ENCODE results near the gene H1-8.

Gene H1-8

GRCh38 chr3:129571605-129572547 is 28.9 kb downstream of the H1-8 start:
- Histone ChIP-seq H2BK120ac (ENCODE audit: insufficient read depth, low read length, poor library complexity) (peak overlapping the region; percentile 20), H2AFZ (ENCODE audit: insufficient read depth, low read length, poor library complexity) (no peak overlapping the region), H3K9me3 (ENCODE audit: insufficient read depth, low read depth, low read length) (no peaks in the 10 kb centered on the region), H3K9ac (ENCODE audit: low read length) (no peak overlapping the region), H3K27ac (ENCODE audit: low read depth, low read length) (no peak overlapping the region), H2BK12ac (ENCODE audit: low read length) (no peak overlapping the region), H3K79me2 (ENCODE audit: control insufficient read depth, insufficient read depth, low read length, poor library complexity) (no peaks in the 10 kb centered on the region), H3K4me1 (ENCODE audit: control insufficient read depth in 1 of 2, insufficient read depth in 2 of 2, low read length in 2 of 2) (no peaks in the 10 kb centered on the region), H2BK5ac (ENCODE audit: low read depth, low read length, poor library complexity) (no peak overlapping the region), H4K12ac (ENCODE audit: low read depth, low read length) (no peak overlapping the region), H3K23ac (ENCODE audit: low read length) (no peak overlapping the region), H3K4ac (ENCODE audit: low read depth, low read length) (no peak overlapping the region), H3K36me3 (ENCODE audit: control insufficient read depth in 1 of 2, insufficient read depth in 2 of 2, low read length in 2 of 2) (peaks cover 84 to 86% of the 10 kb centered on the region in 2 experiments), H3K27me3 (ENCODE audit: insufficient read depth, low read length) (no peaks in the 10 kb centered on the region), H2AK5ac (ENCODE audit: low read length) (no peak overlapping the region), H3K4me2 (ENCODE audit: low read length) (no peak overlapping the region), H3K14ac (ENCODE audit: low read length) (no peak overlapping the region), H3K4me3 (ENCODE audit: low read depth, low read length) (no peak overlapping the region), H4K91ac (ENCODE audit: low read depth, low read length) (peak overlapping the region; percentile 11), H3K79me1 (ENCODE audit: low read length) (peaks cover 2% of the 10 kb centered on the region), H3K18ac (ENCODE audit: low read length) (no peak overlapping the region), H4K8ac (ENCODE audit: low read depth, low read length) (no peak overlapping the region)
- WGBS (ENCODE audit: extremely low coverage, insufficient coverage, insufficient read length): no CpG with 5 or more reads among the region's 22 CpGs
- peak; percentile 75 to 84 for DNase-seq

GRCh38 chr3:129572603-129573002 is 29.6 kb downstream of the H1-8 start:
- no CpG with 5 or more reads among the region's 18 CpGs for WGBS (ENCODE audit: extremely low coverage, insufficient coverage, insufficient read length)
- Histone ChIP-seq H3K4ac (ENCODE audit: low read depth, low read length) (no peak overlapping the region), H2BK5ac (ENCODE audit: low read depth, low read length, poor library complexity) (no peak overlapping the region)

GRCh38 chr3:129573493-129573892 is 30.5 kb downstream of the H1-8 start:
- Histone ChIP-seq H3K36me3 (ENCODE audit: control insufficient read depth in 1 of 2, insufficient read depth in 2 of 2, low read length in 2 of 2) (peaks cover 91% of the 10 kb centered on the region in 2 experiments), H3K4ac (ENCODE audit: low read depth, low read length) (no peak overlapping the region), H4K12ac (ENCODE audit: low read depth, low read length) (no peak overlapping the region), H3K27ac (ENCODE audit: low read depth, low read length) (no peak overlapping the region), H2AFZ (ENCODE audit: insufficient read depth, low read length, poor library complexity) (no peak overlapping the region), H2AK5ac (ENCODE audit: low read length) (no peak overlapping the region), H3K79me2 (ENCODE audit: control insufficient read depth, insufficient read depth, low read length, poor library complexity) (no peaks in the 10 kb centered on the region), H3K9me3 (ENCODE audit: insufficient read depth, low read depth, low read length) (no peaks in the 10 kb centered on the region), H4K91ac (ENCODE audit: low read depth, low read length) (no peak overlapping the region), H3K79me1 (ENCODE audit: low read length) (peaks cover 2% of the 10 kb centered on the region), H3K4me1 (ENCODE audit: control insufficient read depth in 1 of 2, insufficient read depth in 2 of 2, low read length in 2 of 2) (no peaks in the 10 kb centered on the region), H3K4me2 (ENCODE audit: low read length) (no peak overlapping the region), H3K27me3 (ENCODE audit: insufficient read depth, low read length) (no peaks in the 10 kb centered on the region), H2BK120ac (ENCODE audit: insufficient read depth, low read length, poor library complexity) (no peak overlapping the region), H3K9ac (ENCODE audit: low read length) (no peak overlapping the region), H3K23ac (ENCODE audit: low read length) (no peak overlapping the region), H3K14ac (ENCODE audit: low read length) (no peak overlapping the region), H3K18ac (ENCODE audit: low read length) (no peak overlapping the region), H3K4me3 (ENCODE audit: low read depth, low read length) (no peak overlapping the region), H2BK12ac (ENCODE audit: low read length) (no peak overlapping the region), H2BK5ac (ENCODE audit: low read depth, low read length, poor library complexity) (no peak overlapping the region), H4K8ac (ENCODE audit: low read depth, low read length) (no peak overlapping the region)
- DNase-seq: no peak
- WGBS (ENCODE audit: extremely low coverage, insufficient coverage, insufficient read length): no CpG with 5 or more reads among the region's 14 CpGs

More at GRCh38 chr3:129572603-129573002, 29.6 kb downstream of the H1-8 start:
- Histone ChIP-seq H3K9ac (ENCODE audit: low read length) (no peak overlapping the region), H3K27ac (ENCODE audit: low read depth, low read length) (no peak overlapping the region), H3K79me2 (ENCODE audit: control insufficient read depth, insufficient read depth, low read length, poor library complexity) (no peaks in the 10 kb centered on the region), H3K23ac (ENCODE audit: low read length) (no peak overlapping the region), H4K91ac (ENCODE audit: low read depth, low read length) (peak overlapping the region; percentile 11), H4K8ac (ENCODE audit: low read depth, low read length) (no peak overlapping the region), H2AFZ (ENCODE audit: insufficient read depth, low read length, poor library complexity) (no peak overlapping the region), H3K4me2 (ENCODE audit: low read length) (no peak overlapping the region), H3K79me1 (ENCODE audit: low read length) (peaks cover 2% of the 10 kb centered on the region), H2BK120ac (ENCODE audit: insufficient read depth, low read length, poor library complexity) (peak overlapping the region; percentile 5), H3K14ac (ENCODE audit: low read length) (no peak overlapping the region), H3K4me1 (ENCODE audit: control insufficient read depth in 1 of 2, insufficient read depth in 2 of 2, low read length in 2 of 2) (no peaks in the 10 kb centered on the region), H2BK12ac (ENCODE audit: low read length) (no peak overlapping the region), H3K18ac (ENCODE audit: low read length) (no peak overlapping the region), H2AK5ac (ENCODE audit: low read length) (no peak overlapping the region), H4K12ac (ENCODE audit: low read depth, low read length) (no peak overlapping the region), H3K4me3 (ENCODE audit: low read depth, low read length) (no peak overlapping the region), H3K9me3 (ENCODE audit: insufficient read depth, low read depth, low read length) (no peaks in the 10 kb centered on the region), H3K27me3 (ENCODE audit: insufficient read depth, low read length) (no peaks in the 10 kb centered on the region), H3K36me3 (ENCODE audit: control insufficient read depth in 1 of 2, insufficient read depth in 2 of 2, low read length in 2 of 2) (peaks cover 83 to 85% of the 10 kb centered on the region in 2 experiments)
- DNase-seq: no peak

GRCh38 chr3:129574206-129574605 is 31.2 kb downstream of the H1-8 start:
- Histone ChIP-seq H4K12ac (ENCODE audit: low read depth, low read length) (no peak overlapping the region), H2BK5ac (ENCODE audit: low read depth, low read length, poor library complexity) (no peak overlapping the region), H3K79me2 (ENCODE audit: control insufficient read depth, insufficient read depth, low read length, poor library complexity) (no peaks in the 10 kb centered on the region), H4K8ac (ENCODE audit: low read depth, low read length) (no peak overlapping the region), H3K79me1 (ENCODE audit: low read length) (peaks cover 2% of the 10 kb centered on the region), H3K4me1 (ENCODE audit: control insufficient read depth in 1 of 2, insufficient read depth in 2 of 2, low read length in 2 of 2) (no peaks in the 10 kb centered on the region), H3K4me2 (ENCODE audit: low read length) (no peak overlapping the region), H3K27me3 (ENCODE audit: insufficient read depth, low read length) (no peaks in the 10 kb centered on the region), H2AK5ac (ENCODE audit: low read length) (no peak overlapping the region), H2BK12ac (ENCODE audit: low read length) (no peak overlapping the region), H2BK120ac (ENCODE audit: insufficient read depth, low read length, poor library complexity) (no peak overlapping the region), H3K4ac (ENCODE audit: low read depth, low read length) (no peak overlapping the region), H3K36me3 (ENCODE audit: control insufficient read depth in 1 of 2, insufficient read depth in 2 of 2, low read length in 2 of 2) (peaks cover 95 to 98% of the 10 kb centered on the region in 2 experiments), H3K27ac (ENCODE audit: low read depth, low read length) (no peak overlapping the region), H2AFZ (ENCODE audit: insufficient read depth, low read length, poor library complexity) (no peak overlapping the region), H3K14ac (ENCODE audit: low read length) (no peak overlapping the region), H3K18ac (ENCODE audit: low read length) (no peak overlapping the region), H3K9me3 (ENCODE audit: insufficient read depth, low read depth, low read length) (no peaks in the 10 kb centered on the region), H3K9ac (ENCODE audit: low read length) (no peak overlapping the region), H3K23ac (ENCODE audit: low read length) (no peak overlapping the region), H4K91ac (ENCODE audit: low read depth, low read length) (no peak overlapping the region), H3K4me3 (ENCODE audit: low read depth, low read length) (no peak overlapping the region)
- no peak for DNase-seq
- WGBS (ENCODE audit: extremely low coverage, insufficient coverage, insufficient read length): no CpG with 5 or more reads among the region's 24 CpGs
